ENCODE data around the gene SYT15.
"Not testable (repeated sequence)": the region's sequence is repeated elsewhere in the genome, so short reads cannot be mapped to it uniquely, and the experiment has no call there.

DNA sequence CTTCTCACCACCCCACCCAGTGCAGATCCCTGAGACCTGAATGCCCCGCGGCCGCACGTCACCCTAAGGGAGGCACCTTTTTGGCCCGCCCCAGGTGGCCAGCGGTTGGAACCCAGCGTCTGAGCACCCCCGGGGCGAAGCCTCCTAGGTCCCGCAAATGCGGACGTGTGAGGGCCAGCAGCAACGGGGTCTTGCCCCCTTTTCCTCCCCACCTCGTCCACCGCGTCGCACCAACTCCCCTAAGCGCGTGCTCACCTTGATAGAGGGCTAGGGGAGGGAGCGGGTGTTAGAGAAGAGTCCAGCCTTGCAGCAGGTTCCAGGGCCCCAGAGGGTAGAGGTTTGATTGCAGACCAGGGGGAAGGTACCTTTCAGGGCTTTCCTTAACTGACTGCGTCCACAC lies 450 bp downstream of the SYT15 start:
- TF ChIP-seq, protein P1, sequence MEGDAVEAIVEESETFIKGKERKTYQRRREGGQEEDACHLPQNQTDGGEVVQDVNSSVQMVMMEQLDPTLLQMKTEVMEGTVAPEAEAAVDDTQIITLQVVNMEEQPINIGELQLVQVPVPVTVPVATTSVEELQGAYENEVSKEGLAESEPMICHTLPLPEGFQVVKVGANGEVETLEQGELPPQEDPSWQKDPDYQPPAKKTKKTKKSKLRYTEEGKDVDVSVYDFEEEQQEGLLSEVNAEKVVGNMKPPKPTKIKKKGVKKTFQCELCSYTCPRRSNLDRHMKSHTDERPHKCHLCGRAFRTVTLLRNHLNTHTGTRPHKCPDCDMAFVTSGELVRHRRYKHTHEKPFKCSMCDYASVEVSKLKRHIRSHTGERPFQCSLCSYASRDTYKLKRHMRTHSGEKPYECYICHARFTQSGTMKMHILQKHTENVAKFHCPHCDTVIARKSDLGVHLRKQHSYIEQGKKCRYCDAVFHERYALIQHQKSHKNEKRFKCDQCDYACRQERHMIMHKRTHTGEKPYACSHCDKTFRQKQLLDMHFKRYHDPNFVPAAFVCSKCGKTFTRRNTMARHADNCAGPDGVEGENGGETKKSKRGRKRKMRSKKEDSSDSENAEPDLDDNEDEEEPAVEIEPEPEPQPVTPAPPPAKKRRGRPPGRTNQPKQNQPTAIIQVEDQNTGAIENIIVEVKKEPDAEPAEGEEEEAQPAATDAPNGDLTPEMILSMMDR (IDR thresholded peaks at IDR 0.05): not testable (repeated sequence)
- not testable (repeated sequence) for TF ChIP-seq POLR2A (IDR thresholded peaks at IDR 0.05)
